UCSD-AML1 (cell line): ENCODE measurements around the gene GGA2.
"Not testable (repeated sequence)": the region's sequence is repeated elsewhere in the genome, so short reads cannot be mapped to it uniquely, and the experiment has no call there.

Source experiments
- DNase-seq: peaks from one replicate; lab custom pipeline; 2025; ENCODE audit not compliant: unreplicated experiment; lab: John Stamatoyannopoulos, UW

Gene GGA2

DNA sequence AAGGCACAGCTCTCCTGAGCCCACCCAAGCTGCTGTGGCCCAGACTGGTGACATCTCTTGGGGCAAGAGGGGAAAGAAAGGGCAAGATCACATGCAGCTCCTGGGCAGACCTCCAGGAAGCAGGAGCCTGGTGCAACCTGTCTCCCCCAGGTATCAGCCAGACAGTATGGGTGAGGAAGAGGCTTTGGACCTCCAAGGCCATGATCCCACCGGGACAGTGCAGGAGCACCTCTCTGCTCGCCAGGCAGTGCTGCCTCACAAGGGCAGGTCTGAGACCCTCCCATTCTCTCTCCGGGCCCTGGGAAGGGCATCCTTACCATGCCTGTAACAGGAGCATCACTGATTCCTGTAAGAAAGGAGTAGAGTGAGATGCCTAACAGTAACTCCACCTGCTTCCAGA lies 31.7 kb downstream of the GGA2 start:
- DNase-seq: no peak

GRCh38 chr16:23476289-23476688 lies 34.0 kb downstream of the GGA2 start:
- no peak for DNase-seq

DNA sequence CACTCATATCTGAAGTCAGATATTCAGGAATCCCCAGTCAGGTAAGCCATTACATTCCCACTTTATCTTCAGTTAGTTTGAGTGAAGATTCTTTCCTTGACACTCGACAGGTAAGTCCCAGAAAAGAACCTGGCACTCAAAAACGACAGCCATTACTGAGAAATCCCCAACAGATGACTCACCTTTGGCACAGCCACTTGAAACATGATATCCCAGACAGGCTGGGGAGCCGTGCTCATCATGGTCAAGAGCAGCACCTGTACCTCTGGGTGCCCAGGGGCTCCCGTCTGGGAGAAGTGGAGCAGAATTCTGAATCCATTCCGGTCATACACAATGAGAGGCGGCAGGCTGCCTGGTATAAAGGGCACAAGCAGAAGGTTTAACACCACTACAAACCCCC lies 40.5 kb downstream of the GGA2 start:
- DNase-seq: no peak

DNA sequence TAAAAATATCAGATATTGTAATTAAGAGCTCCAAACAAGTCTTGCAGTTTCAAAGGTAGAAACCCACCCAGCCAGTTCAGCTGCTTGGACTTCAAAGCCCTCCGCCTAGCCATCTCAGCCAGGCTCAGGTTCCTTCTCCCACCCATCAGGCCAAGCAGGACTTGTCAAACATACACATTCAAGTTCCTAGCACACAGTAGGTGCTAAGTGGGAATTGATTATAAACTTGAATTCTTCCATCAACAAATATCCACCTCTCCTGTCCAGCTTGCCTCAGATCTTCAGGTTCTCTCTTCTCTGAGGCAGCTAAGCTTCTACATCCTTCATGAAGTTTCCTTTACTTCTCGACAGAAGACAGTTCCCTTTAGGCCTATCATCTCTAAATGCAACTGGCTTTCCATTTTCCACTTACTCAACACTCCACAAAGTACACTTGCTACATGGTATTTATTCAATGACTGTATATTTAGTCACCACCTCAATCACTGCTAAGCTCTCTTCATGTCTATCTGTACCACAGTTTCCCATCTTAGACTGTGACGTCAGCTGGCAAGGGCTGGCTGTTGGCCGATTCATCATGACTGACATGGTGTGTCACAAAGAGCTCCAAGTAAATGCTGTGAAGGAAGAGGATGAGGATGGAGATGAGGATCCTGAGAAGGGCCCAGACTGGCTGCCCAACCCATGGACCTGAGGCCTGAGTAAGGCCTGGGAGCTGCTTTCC lies 44.0 kb downstream of the GGA2 start:
- DNase-seq: no peak

DNA sequence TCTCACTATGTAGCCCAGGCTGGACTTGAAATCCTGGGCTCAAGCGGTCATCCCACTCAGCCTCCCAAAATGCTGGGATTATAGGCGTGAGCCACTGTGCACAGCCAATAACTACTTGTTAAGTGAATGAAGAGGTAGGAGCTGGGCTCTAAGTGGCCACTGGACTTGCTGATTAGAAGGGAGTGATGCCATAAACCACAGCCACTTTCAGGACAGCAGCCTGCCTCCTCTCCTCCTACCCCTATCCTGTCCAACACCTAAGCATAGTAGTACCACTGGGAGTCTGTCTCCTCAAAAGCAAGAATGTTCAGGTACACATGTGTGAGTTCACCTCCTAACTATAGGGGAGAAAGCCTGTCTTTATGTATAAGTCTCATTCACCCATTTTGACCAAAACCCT lies 45.1 kb downstream of the GGA2 start:
- no peak for DNase-seq

DNA sequence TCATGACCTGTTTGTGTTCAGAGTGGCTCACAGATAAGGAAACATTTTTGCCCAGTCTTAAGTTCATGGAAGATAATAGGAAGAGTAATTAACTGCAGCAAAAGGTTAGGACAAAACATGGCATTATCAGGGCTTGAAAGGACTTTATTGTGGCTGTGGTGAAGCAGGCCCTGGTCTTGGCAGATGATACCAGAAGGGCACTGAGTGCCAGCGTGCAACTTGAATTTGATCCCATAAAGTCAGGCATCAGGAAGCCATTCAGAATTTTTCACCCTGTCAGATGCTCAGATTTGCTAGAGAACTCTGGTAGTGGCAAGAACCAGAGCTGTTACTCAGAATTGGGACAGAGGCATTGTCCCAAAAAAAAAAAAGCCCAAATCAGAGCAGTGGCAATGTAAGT lies 46.1 kb downstream of the GGA2 start:
- no peak for DNase-seq

- not testable (repeated sequence) for DNase-seq
These were observed 47.3 kb downstream of the GGA2 start for GRCh38 chr16:23462994-23463393.

- no peak for DNase-seq
These were observed 56.8 kb downstream of the GGA2 start for GRCh38 chr16:23453338-23454052.

DNA sequence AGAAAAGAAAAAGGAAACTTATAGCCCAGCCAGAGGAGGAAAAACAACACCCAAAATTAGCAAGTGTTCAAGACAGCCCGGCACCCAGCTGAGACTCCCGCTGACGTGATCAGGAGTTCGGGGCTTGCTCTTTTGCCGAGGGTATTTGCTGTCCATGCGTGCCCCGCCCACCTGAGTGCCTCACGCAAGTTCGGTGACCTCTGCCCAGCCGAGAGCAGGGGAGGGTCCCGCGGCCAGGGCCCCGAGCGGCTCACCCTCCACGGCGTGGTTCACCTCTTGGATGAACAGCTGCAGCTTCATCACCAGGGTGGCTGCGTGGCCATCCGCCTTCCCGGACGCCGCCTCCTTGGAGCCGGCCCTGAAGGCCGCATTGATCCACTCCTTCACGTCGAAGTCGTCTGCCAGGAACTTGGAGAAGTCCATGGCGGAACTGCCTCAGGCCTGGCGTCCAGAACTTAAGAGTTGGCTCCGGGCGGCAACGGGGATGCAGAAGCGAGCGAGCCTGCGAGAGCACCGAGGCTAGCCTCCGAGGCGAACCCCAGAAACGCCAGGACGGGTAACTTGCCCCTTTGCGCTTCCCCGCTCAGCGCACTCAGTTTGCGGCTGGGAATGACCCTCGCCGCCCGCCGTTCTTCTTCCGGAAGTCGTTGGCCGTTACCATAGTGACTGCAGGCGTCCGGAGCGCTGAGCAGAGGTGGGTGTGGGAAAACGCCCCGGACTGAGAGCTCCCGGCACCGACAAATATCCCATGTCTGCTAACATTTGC lies 57.5 kb downstream of the GGA2 start, which contains the start of gene COG7:
Gene COG7 (minus strand): TSS at position 618 of the 766 bp plus-strand sequence. CDS start 195 bp downstream, at position 423.
- DNase-seq: peak; percentile 85

DNA sequence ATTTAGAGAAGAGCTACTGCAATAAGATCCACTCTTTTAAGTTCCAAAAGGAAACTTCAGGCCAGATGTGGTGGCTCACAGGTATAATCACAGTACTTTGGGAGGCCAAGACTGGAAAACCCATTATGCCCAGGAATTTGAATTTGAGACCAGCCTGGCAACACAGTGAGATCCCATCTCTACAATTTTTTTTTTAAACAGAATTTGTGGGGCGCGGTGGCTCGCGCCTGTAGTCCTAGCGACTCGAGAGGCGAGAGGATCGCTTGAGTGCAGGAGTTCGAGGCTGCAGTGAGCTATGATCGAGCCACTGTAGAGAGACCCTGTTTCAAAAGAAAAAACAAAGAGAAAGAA lies 58.1 kb downstream of the GGA2 start:
- no peak for DNase-seq

GRCh38 chr16:23448392-23448791 lies 61.9 kb downstream of the GGA2 start:
- no peak for DNase-seq

DNA sequence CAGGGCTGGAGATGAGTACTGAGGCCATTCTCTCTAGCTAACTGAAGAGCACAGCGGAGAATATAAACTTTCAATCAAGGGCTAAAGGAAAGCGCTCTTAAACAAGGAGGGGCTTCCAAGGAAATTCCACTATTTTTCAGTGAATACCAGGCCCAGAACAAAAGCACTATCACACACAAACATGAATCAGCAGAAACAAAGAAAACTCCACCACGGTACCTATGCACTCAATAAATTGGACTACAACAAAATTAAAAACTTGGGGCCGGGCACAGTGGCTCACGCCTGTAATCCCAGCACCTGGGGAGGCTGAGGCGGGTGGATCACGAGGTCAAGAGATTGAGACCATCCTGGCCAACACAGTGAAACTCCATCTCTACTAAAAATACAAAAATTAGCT lies 72.8 kb downstream of the GGA2 start:
- not testable (repeated sequence) for DNase-seq

DNA sequence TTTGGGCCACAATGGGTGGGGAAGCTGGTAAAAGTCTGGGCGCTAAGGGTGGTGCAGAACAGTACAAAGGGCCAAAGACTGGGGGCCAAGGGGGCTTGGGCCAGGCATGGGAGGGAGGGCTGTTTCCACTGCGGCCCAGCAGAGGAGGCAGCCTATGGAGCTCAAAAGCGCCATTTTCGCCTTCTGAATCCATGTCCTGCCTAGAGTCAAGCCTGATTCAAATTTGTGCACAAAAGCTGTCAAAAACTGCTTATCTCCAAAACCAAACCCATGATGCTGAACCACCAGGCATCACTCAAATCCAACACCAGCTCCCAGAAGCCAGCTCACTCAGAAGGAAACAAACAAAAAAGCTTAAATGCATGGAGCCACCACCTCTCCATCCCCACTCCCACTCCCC lies 73.3 kb downstream of the GGA2 start:
- DNase-seq: no peak

- DNase-seq: peak; percentile 72
These were observed 74.8 kb downstream of the GGA2 start for GRCh38 chr16:23435500-23435899.

GRCh38 chr16:23434380-23434779 lies 75.9 kb downstream of the GGA2 start:
- DNase-seq: peak; percentile 20

GRCh38 chr16:23433261-23433920 lies 76.9 kb downstream of the GGA2 start:
- DNase-seq: no peak

GRCh38 chr16:23432176-23433128 lies 77.8 kb downstream of the GGA2 start:
- no peak for DNase-seq

GRCh38 chr16:23428351-23428750 lies 81.9 kb downstream of the GGA2 start:
- DNase-seq: no peak

- no peak for DNase-seq
These were observed 85.9 kb downstream of the GGA2 start for GRCh38 chr16:23424292-23424958.
